WTC11 (cell line): ENCODE measurements around the gene GRAMD2B. TPM values are rescaled to one million over a fixed set of nuclear protein-coding genes. Genes with fewer than 3 reads are reported as not detected.
"Not testable (repeated sequence)": the region's sequence is repeated elsewhere in the genome, so short reads cannot be mapped to it uniquely, and the experiment has no call there.

ENCODE experiments used
- ATAC-seq: fragments of 200-7000 bp; cut with Tn5 transposase; 2 replicates; pipeline ENCODE4 v1.10.0; 2021; ENCODE audit warnings: mild to moderate bottlenecking, moderate library complexity
- CTCF ChIA-PET: fragments of 300-600 bp; sonication (Branson Sonifier 250); formaldehyde crosslinking; loops from one replicate; lab custom pipeline; 2021; ENCODE audit warnings: antibody characterized with exemption; lab: Charles Lee
- POLR2A ChIA-PET: fragments of 350-600 bp; sonication (Branson Sonifier 250); formaldehyde crosslinking; loops from one replicate; lab custom pipeline; 2021; ENCODE audit warnings: antibody characterized with exemption; lab: Charles Lee
- DNase-seq: peaks from one replicate; pipeline ENCODE4 v3.0.0; 2021; ENCODE audit warnings: low spot score
- H3K27ac Mint-ChIP-seq: 2 replicates; pipeline ENCODE4 v1.8.0; 2021; ENCODE audit warnings: mixed read lengths
- H3K27me3 Mint-ChIP-seq: 2 replicates; pipeline ENCODE4 v1.8.0; 2021; ENCODE audit warnings: low read depth, mild to moderate bottlenecking, moderate library complexity, mixed read lengths
- H3K36me3 Mint-ChIP-seq: 2 replicates; pipeline ENCODE4 v1.8.0; 2021; ENCODE audit warnings: mixed read lengths
- H3K4me1 Mint-ChIP-seq: 2 replicates; pipeline ENCODE4 v1.8.0; 2022; ENCODE audit warnings: mixed read lengths
- H3K4me3 Mint-ChIP-seq: 2 replicates; pipeline ENCODE4 v1.8.0; 2021; ENCODE audit warnings: mild to moderate bottlenecking, moderate library complexity, mixed read lengths
- H3K9me3 Mint-ChIP-seq: 2 replicates; pipeline ENCODE4 v1.8.0; 2021; ENCODE audit warnings: mixed read lengths
- CDX4 ChIP-seq: fragments of 250-450 bp; sonication (Bioruptor Pico); IDR thresholded peaks from 2 replicates; pipeline ENCODE4 v1.9.0; 2021; ENCODE audit warnings: moderate library complexity, mild to moderate bottlenecking, inconsistent platforms, borderline replicate concordance
- E2F4 ChIP-seq: sonication (generic); formaldehyde crosslinking; IDR thresholded peaks from 2 replicates; pipeline ENCODE4 v1.8.1; 2022; ENCODE audit warnings: low read depth, mild to moderate bottlenecking, moderate library complexity, missing genetic modification reagents, borderline replicate concordance
- E2F5 ChIP-seq: sonication (generic); formaldehyde crosslinking; IDR thresholded peaks from 2 replicates; pipeline ENCODE4 v1.8.1; 2022; ENCODE audit warnings: mild to moderate bottlenecking, moderate library complexity, missing genetic modification reagents
- ERG ChIP-seq: fragments of 250-450 bp; sonication (Bioruptor Pico); IDR thresholded peaks from 2 replicates; pipeline ENCODE4 v1.8.0; 2021; ENCODE audit warnings: mild to moderate bottlenecking
- GRHL2 ChIP-seq: fragments of 250-450 bp; sonication (Bioruptor Pico); IDR thresholded peaks from 2 replicates; pipeline ENCODE4 v1.8.0; 2022; ENCODE audit warnings: mild to moderate bottlenecking, moderate library complexity; ENCODE audit not compliant: insufficient replicate concordance, severe bottlenecking
- HMGA2 ChIP-seq: fragments of 250-450 bp; sonication (Bioruptor Pico); IDR thresholded peaks from 2 replicates; pipeline ENCODE4 v1.4.0; 2021; ENCODE audit warnings: mild to moderate bottlenecking, moderate library complexity
- MYBL2 ChIP-seq: sonication (generic); formaldehyde crosslinking; IDR thresholded peaks from 2 replicates; pipeline ENCODE4 v1.8.1; 2023; ENCODE audit warnings: mild to moderate bottlenecking, moderate library complexity, missing genetic modification reagents
- NR1H2 ChIP-seq: sonication (generic); formaldehyde crosslinking; IDR thresholded peaks from 2 replicates; pipeline ENCODE4 v1.9.0; 2021; ENCODE audit warnings: mild to moderate bottlenecking, moderate library complexity, missing genetic modification reagents
- NR2C2 ChIP-seq: sonication (generic); formaldehyde crosslinking; IDR thresholded peaks from 2 replicates; pipeline ENCODE4 v1.8.0; 2022; ENCODE audit warnings: mild to moderate bottlenecking, missing genetic modification reagents
- OVOL2 ChIP-seq: fragments of 250-450 bp; sonication (Bioruptor Pico); IDR thresholded peaks from 2 replicates; pipeline ENCODE4 v1.9.0; 2021; ENCODE audit warnings: mild to moderate bottlenecking, borderline replicate concordance
- SOX15 ChIP-seq: fragments of 250-450 bp; sonication (Bioruptor Pico); IDR thresholded peaks from 2 replicates; pipeline ENCODE4 v1.9.0; 2021; ENCODE audit warnings: mild to moderate bottlenecking
- SP1 ChIP-seq: sonication (generic); formaldehyde crosslinking; conservative IDR thresholded peaks from 2 replicates; pipeline ENCODE4 v1.8.1; 2022; ENCODE audit warnings: missing genetic modification reagents
- STAT6 ChIP-seq: sonication (generic); formaldehyde crosslinking; conservative IDR thresholded peaks from 2 replicates; pipeline ENCODE4 v1.8.1; 2023; ENCODE audit warnings: mild to moderate bottlenecking, low read depth, missing genetic modification reagents, moderate library complexity
- USF1 ChIP-seq: sonication (generic); formaldehyde crosslinking; IDR thresholded peaks from 2 replicates; pipeline ENCODE4 v1.8.0; 2022; ENCODE audit warnings: mild to moderate bottlenecking, missing genetic modification reagents
- ZNF121 ChIP-seq: sonication (generic); formaldehyde crosslinking; IDR thresholded peaks from 2 replicates; pipeline ENCODE4 v1.8.0; 2023; ENCODE audit warnings: missing genetic modification reagents
- ZNF138 ChIP-seq: sonication (generic); formaldehyde crosslinking; conservative IDR thresholded peaks from 2 replicates; pipeline ENCODE4 v1.8.1; 2022; ENCODE audit warnings: mild to moderate bottlenecking, moderate library complexity, missing genetic modification reagents
- ZNF232 ChIP-seq: sonication (generic); formaldehyde crosslinking; IDR thresholded peaks from 2 replicates; pipeline ENCODE4 v1.8.0; 2022; ENCODE audit warnings: mild to moderate bottlenecking, missing genetic modification reagents
- ZNF317 ChIP-seq: sonication (generic); formaldehyde crosslinking; IDR thresholded peaks from 2 replicates; pipeline ENCODE4 v1.8.1; 2023; ENCODE audit warnings: low read depth, mild to moderate bottlenecking, moderate library complexity, missing genetic modification reagents, borderline replicate concordance
- ZNF396 ChIP-seq: fragments of 250-450 bp; sonication (Bioruptor Pico); IDR thresholded peaks from 2 replicates; pipeline ENCODE4 v1.8.0; 2021; ENCODE audit warnings: mild to moderate bottlenecking, moderate library complexity, borderline replicate concordance
- ZNF671 ChIP-seq: fragments of 250-450 bp; sonication (Bioruptor Pico); IDR thresholded peaks from 2 replicates; pipeline ENCODE4 v1.8.0; 2021; ENCODE audit warnings: mild to moderate bottlenecking
- total RNA-seq: library from RNA; stranded (reverse); gene quantifications from 3 replicates; pipeline ENCODE4 v1.2.3, GENCODE V29; 2021
- TF ChIP-seq, protein P1 (sequence below): sonication (generic); formaldehyde crosslinking; IDR thresholded peaks from 2 replicates; pipeline ENCODE4 v1.8.1; 2023; ENCODE audit warnings: mild to moderate bottlenecking, missing genetic modification reagents, moderate library complexity

The GRAMD2B gene
- total RNA-seq, 1 experiment from 2014 or later: 11.6 TPM

- peaks cover 13% of the 10 kb centered on the region for H3K4me1 Mint-ChIP-seq
- POLR2A ChIA-PET, H3K27me3 Mint-ChIP-seq, ATAC-seq, H3K36me3 Mint-ChIP-seq, H3K27ac Mint-ChIP-seq, DNase-seq, H3K9me3 Mint-ChIP-seq, H3K4me3 Mint-ChIP-seq: not testable (repeated sequence)
- CTCF ChIA-PET: interaction anchor here (0.6 to 2.9 kb wide), 3 partner anchors 19 to 148 kb away, joined by 4 to 18 read pairs (median 4); no protein-coding TSS in a partner anchor
Measured at GRCh38 chr5:126519223-126519622, 96.0 kb downstream of the GRAMD2B start.

- Mint-ChIP-seq H3K36me3 (no peaks in the 10 kb centered on the region), H3K4me1 (peaks cover 9% of the 10 kb centered on the region; the same call in 1 of the 2 replicates), H3K4me3 (no peak overlapping the region), H3K27me3 (no peaks in the 10 kb centered on the region), H3K27ac (no peak overlapping the region), H3K9me3 (no peaks in the 10 kb centered on the region)
- CTCF ChIA-PET: interaction anchor here (1.6 to 2.9 kb wide), 2 partner anchors 20 to 30 kb away, joined by 4 to 18 read pairs; no protein-coding TSS in a partner anchor
- TF ChIP-seq CDX4: no peak
- no peak for TF ChIP-seq ZNF138 (CRISPR knock-in tag)
- TF ChIP-seq ZNF121: no peak
- TF ChIP-seq NR1H2 (CRISPR knock-in tag): no peak
- no peak for TF ChIP-seq ZNF396 (CRISPR knock-in tag)
- POLR2A ChIA-PET: no interaction called here
- DNase-seq (no peak), ATAC-seq (no peak)
Measured at GRCh38 chr5:126519637-126520592, 96.7 kb downstream of the GRAMD2B start.

DNA sequence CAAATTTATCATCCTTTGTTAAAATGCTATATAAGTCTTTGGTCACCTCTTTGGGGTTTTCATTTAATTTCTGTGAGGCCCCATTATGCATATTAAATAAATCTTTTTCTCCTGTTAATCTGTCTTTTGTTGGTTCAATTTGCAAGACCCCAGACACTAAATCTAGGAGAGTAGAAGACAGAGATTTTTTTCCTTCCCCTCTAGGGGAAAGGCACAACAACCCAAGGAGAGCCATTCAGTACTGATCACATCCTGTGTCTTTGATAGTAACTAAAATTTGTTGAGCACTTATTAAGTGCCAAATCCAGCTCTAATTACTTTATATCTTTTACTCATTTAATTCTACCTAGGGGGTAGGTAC is 97.4 kb downstream of the GRAMD2B start:
- Mint-ChIP-seq H3K4me1 (peaks cover 10% of the 10 kb centered on the region), H3K27ac (no peak overlapping the region), H3K27me3 (no peaks in the 10 kb centered on the region), H3K4me3 (no peak overlapping the region), H3K36me3 (no peaks in the 10 kb centered on the region), H3K9me3 (0 out of 2 replicates have a peak, but pooled peaks cover 1% of the 10 kb centered on the region)
- ATAC-seq (no peak), DNase-seq (no peak)
- ChIA-PET CTCF (interaction anchor here (1.5 to 2.9 kb wide), 3 partner anchors 19 to 30 kb away, joined by 4 to 18 read pairs (median 6); no protein-coding TSS in a partner anchor), POLR2A (no interaction called here)
- TF ChIP-seq ERG (CRISPR knock-in tag): no peak
- TF ChIP-seq SOX15: no peak
- no peak for TF ChIP-seq USF1 (CRISPR knock-in tag)
- TF ChIP-seq NR1H2 (CRISPR knock-in tag): no peak
- no peak for TF ChIP-seq E2F4 (CRISPR knock-in tag)
- no peak for TF ChIP-seq HMGA2 (CRISPR knock-in tag)
- TF ChIP-seq ZNF232 (CRISPR knock-in tag): no peak
- no peak for TF ChIP-seq STAT6 (CRISPR knock-in tag)
- TF ChIP-seq MYBL2 (CRISPR knock-in tag): no peak
- TF ChIP-seq, protein P1, sequence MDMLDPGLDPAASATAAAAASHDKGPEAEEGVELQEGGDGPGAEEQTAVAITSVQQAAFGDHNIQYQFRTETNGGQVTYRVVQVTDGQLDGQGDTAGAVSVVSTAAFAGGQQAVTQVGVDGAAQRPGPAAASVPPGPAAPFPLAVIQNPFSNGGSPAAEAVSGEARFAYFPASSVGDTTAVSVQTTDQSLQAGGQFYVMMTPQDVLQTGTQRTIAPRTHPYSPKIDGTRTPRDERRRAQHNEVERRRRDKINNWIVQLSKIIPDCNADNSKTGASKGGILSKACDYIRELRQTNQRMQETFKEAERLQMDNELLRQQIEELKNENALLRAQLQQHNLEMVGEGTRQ (CRISPR knock-in tag): no peak
- no peak for TF ChIP-seq OVOL2
- no peak for TF ChIP-seq GRHL2 (CRISPR knock-in tag)
- no peak for TF ChIP-seq ZNF317 (CRISPR knock-in tag)
- no peak for TF ChIP-seq ZNF671 (CRISPR knock-in tag)
- TF ChIP-seq E2F5: no peak
- no peak for TF ChIP-seq NR2C2 (CRISPR knock-in tag)
- no peak for TF ChIP-seq SP1 (CRISPR knock-in tag)
